ENCODE measurements around the gene HPS1.

DNA sequence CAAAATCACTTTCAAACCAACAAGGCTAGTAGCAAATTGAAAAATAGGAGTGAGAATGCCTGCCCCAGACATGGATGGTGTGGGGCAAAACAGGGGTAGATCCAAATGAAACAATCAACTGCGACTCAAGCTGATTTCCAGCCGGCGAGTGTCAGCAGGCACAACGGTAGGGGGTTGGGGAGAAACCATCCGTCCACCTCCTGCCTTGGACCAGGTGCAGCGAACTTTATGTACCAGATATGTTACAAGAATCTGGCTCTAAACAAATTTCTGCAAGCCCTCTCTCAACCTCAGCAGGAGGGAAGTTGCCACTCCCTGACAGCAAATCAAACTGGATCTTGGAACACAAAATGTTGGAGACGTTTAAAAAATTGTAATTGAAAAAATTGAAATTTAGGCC is 76.9 kb downstream of the HPS1 start:
- TF ChIP-seq, protein P1, sequence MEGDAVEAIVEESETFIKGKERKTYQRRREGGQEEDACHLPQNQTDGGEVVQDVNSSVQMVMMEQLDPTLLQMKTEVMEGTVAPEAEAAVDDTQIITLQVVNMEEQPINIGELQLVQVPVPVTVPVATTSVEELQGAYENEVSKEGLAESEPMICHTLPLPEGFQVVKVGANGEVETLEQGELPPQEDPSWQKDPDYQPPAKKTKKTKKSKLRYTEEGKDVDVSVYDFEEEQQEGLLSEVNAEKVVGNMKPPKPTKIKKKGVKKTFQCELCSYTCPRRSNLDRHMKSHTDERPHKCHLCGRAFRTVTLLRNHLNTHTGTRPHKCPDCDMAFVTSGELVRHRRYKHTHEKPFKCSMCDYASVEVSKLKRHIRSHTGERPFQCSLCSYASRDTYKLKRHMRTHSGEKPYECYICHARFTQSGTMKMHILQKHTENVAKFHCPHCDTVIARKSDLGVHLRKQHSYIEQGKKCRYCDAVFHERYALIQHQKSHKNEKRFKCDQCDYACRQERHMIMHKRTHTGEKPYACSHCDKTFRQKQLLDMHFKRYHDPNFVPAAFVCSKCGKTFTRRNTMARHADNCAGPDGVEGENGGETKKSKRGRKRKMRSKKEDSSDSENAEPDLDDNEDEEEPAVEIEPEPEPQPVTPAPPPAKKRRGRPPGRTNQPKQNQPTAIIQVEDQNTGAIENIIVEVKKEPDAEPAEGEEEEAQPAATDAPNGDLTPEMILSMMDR (IDR thresholded peaks at IDR 0.05), result no peak
- TF ChIP-seq POLR2A (IDR thresholded peaks at IDR 0.05), result no peak
